ENCODE results near the gene NR3C1. TPM values are rescaled to one million over a fixed set of nuclear protein-coding genes. Genes with fewer than 3 reads are reported as not detected.

The NR3C1 gene
- total RNA-seq, 1 donor from 2014 or later: 101 TPM

GRCh38 chr5:143248822-143249579 lies 154.5 kb downstream of the NR3C1 start:
- TF ChIP-seq CTCF (IDR thresholded peaks at IDR 0.05): no peak
- H3K27ac ChIP-seq: peak overlapping the region; percentile 1
- no peak overlapping the region for H3K4me3 ChIP-seq
- no peaks in the 10 kb centered on the region for H3K27me3 ChIP-seq
- intact Hi-C loops (cut with DNase I): no loop called here
- no peak for ATAC-seq
- H3K4me1 ChIP-seq: no peaks in the 10 kb centered on the region
- no peak for DNase-seq
- no peaks in the 10 kb centered on the region for H3K9me3 ChIP-seq
- no peaks in the 10 kb centered on the region for H3K36me3 ChIP-seq

- H3K4me3 ChIP-seq: no peak overlapping the region
- no peaks in the 10 kb centered on the region for H3K36me3 ChIP-seq
- ATAC-seq (no peak), DNase-seq (no peak)
- H3K27ac ChIP-seq: peak overlapping the region; percentile 1
- H3K9me3 ChIP-seq: no peaks in the 10 kb centered on the region
- H3K4me1 ChIP-seq: no peaks in the 10 kb centered on the region
- intact Hi-C loops (cut with DNase I): no loop called here
- TF ChIP-seq CTCF (IDR thresholded peaks at IDR 0.05): no peak
- no peaks in the 10 kb centered on the region for H3K27me3 ChIP-seq
Measured at GRCh38 chr5:143248391-143248790, 155.1 kb downstream of the NR3C1 start.

- Histone ChIP-seq H3K27me3 (no peaks in the 10 kb centered on the region), H3K36me3 (no peaks in the 10 kb centered on the region), H3K4me3 (no peak overlapping the region), H3K9me3 (no peaks in the 10 kb centered on the region), H3K27ac (no peak overlapping the region), H3K4me1 (no peaks in the 10 kb centered on the region)
- DNase-seq (no peak), ATAC-seq (no peak)
- no peak for TF ChIP-seq CTCF (IDR thresholded peaks at IDR 0.05)
- intact Hi-C loops (cut with DNase I): no loop called here
Measured at GRCh38 chr5:143247134-143247815, 156.2 kb downstream of the NR3C1 start.

- H3K4me1 ChIP-seq: no peaks in the 10 kb centered on the region
- intact Hi-C loops (cut with DNase I): no loop called here
- ATAC-seq: no peak
Measured at GRCh38 chr5:143245929-143246561, 157.4 kb downstream of the NR3C1 start.

GRCh38 chr5:143244990-143245389 lies 158.5 kb downstream of the NR3C1 start:
- Histone ChIP-seq H3K27ac (peak overlapping the region; percentile 37), H3K27me3 (no peaks in the 10 kb centered on the region), H3K9me3 (no peaks in the 10 kb centered on the region), H3K4me3 (no peak overlapping the region), H3K36me3 (no peaks in the 10 kb centered on the region), H3K4me1 (no peaks in the 10 kb centered on the region)
- ATAC-seq (no peak), DNase-seq (no peak)
- intact Hi-C loops (cut with DNase I): no loop called here
- no peak for TF ChIP-seq CTCF (IDR thresholded peaks at IDR 0.05)

More at GRCh38 chr5:143245929-143246561, 157.4 kb downstream of the NR3C1 start:
- Histone ChIP-seq H3K4me3 (no peak overlapping the region), H3K27me3 (no peaks in the 10 kb centered on the region), H3K36me3 (no peaks in the 10 kb centered on the region), H3K27ac (no peak overlapping the region), H3K9me3 (no peaks in the 10 kb centered on the region)
- TF ChIP-seq CTCF (IDR thresholded peaks at IDR 0.05): no peak
- no peak for DNase-seq
